ENCODE data around the gene BLOC1S6. TPM values are rescaled to one million over a fixed set of nuclear protein-coding genes. Genes with fewer than 3 reads are reported as not detected.
A peak's percentile ranks its signal among the peaks of the same experiment; 100 is the strongest.

BLOC1S6 gene
- total and polyA plus RNA-seq, 2 of the 13 experiments (the other 11 are each of a cell fraction or from before 2014, with no cell fraction given): 11.8 to 44.3 TPM

GRCh38 chr15:45587095-45587862 lies at the start of gene BLOC1S6 (continued):
- TF ChIP-seq RNF219 (CRISPR knock-in tag; IDR thresholded peaks at IDR 0.05) (no peak), SPEN (CRISPR knock-in tag; IDR thresholded peaks at IDR 0.05; ENCODE audit: low read depth) (peak; percentile 94), ZNF552 (CRISPR knock-in tag; IDR thresholded peaks at IDR 0.05; ENCODE audit: borderline replicate concordance) (no peak; the same call in 1 of the 2 replicates), HNRNPK (IDR thresholded peaks at IDR 0.05; ENCODE audit: low read depth, low read length, poor library complexity, severe bottlenecking) (no peak), ZNF619 (CRISPR knock-in tag; IDR thresholded peaks at IDR 0.05) (no peak; the same call in 1 of the 2 replicates), NAIF1 (CRISPR knock-in tag; IDR thresholded peaks at IDR 0.05; ENCODE audit: borderline replicate concordance) (peak; percentile 23; the same call in 1 of the 2 replicates), RAD21 (CRISPR knock-in tag; IDR thresholded peaks at IDR 0.05) (peak; percentile 29; the same call in 1 of the 2 replicates), ZNF772 (CRISPR knock-in tag; IDR thresholded peaks at IDR 0.05) (peak; percentile 58; the same call in 1 of the 2 replicates), LCORL (IDR thresholded peaks at IDR 0.05) (no peak), LCORL (CRISPR knock-in tag; IDR thresholded peaks at IDR 0.05) (peak; percentile 90), TOE1 (CRISPR knock-in tag; IDR thresholded peaks at IDR 0.05) (peak; percentile 39; the same call in 1 of the 2 replicates), ZNF546 (CRISPR knock-in tag; conservative IDR thresholded peaks at IDR 0.05) (no peak; the same call in 1 of the 2 replicates), AGO2 (optimal IDR thresholded peaks at IDR 0.05; ENCODE audit: low read depth, low read length) (peak; percentile 78), BATF2 (CRISPR knock-in tag; IDR thresholded peaks at IDR 0.05) (peak; percentile 80), ZNF652 (CRISPR knock-in tag; IDR thresholded peaks at IDR 0.05; ENCODE audit: borderline replicate concordance, low read depth) (no peak), ZFY (CRISPR knock-in tag; IDR thresholded peaks at IDR 0.05) (peak; percentile 95), TAF15 (IDR thresholded peaks at IDR 0.05; ENCODE audit: low read depth, low read length, poor library complexity, severe bottlenecking) (no peak), GZF1 (CRISPR knock-in tag; IDR thresholded peaks at IDR 0.05) (peak; percentile 54; the same call in 1 of the 2 replicates), RBAK (CRISPR knock-in tag; IDR thresholded peaks at IDR 0.05) (no peak), PBX3 (CRISPR knock-in tag; IDR thresholded peaks at IDR 0.05; ENCODE audit: borderline replicate concordance) (0 out of 2 replicates have a peak, but pooled peaks have one; percentile 41), ZNF326 (CRISPR knock-in tag; IDR thresholded peaks at IDR 0.05; ENCODE audit: borderline replicate concordance) (no peak), FOXK1 (CRISPR knock-in tag; IDR thresholded peaks at IDR 0.05; ENCODE audit: borderline replicate concordance, low read depth) (peak; percentile 66; the same call in 1 of the 2 replicates), YEATS4 (CRISPR knock-in tag; IDR thresholded peaks at IDR 0.05; ENCODE audit: borderline replicate concordance) (peak; percentile 98), MEF2D (CRISPR knock-in tag; IDR thresholded peaks at IDR 0.05) (peak; percentile 75), ZKSCAN1 (IDR thresholded peaks at IDR 0.05; ENCODE audit: low read length) (no peak), BRD4 (CRISPR knock-in tag; IDR thresholded peaks at IDR 0.05) (peak; percentile 76; the same call in 1 of the 2 replicates), SOX13 (IDR thresholded peaks at IDR 0.05) (no peak), SOX13 (CRISPR knock-in tag; conservative IDR thresholded peaks at IDR 0.05 in 1 of 2, IDR thresholded peaks at IDR 0.05 in 1 of 2) (peak in 1 of 2 experiments; percentile 65; a peak in 2 of 4 replicates)

Data from HepG2 (cell line).